ENCODE data around the gene POLR3E. TPM values are rescaled to one million over a fixed set of nuclear protein-coding genes. Genes with fewer than 3 reads are reported as not detected.

Gene POLR3E
- total RNA-seq, 1 donor from 2014 or later: 91.3 TPM

GRCh38 chr16:22330326-22330725, 33.1 kb downstream of the POLR3E start:
- Mint-ChIP-seq H3K9me3 (peaks cover 2% of the 10 kb centered on the region), H3K27me3 (ENCODE audit: insufficient read depth, low read depth) (no peaks in the 10 kb centered on the region), H3K4me3 (no peak overlapping the region), H3K36me3 (peaks cover 30% of the 10 kb centered on the region), H3K27ac (no peak overlapping the region), H3K4me1 (no peaks in the 10 kb centered on the region)
- Histone ChIP-seq H3K9ac (no peak overlapping the region), H3F3A (ENCODE audit: low read depth) (peaks cover 3% of the 10 kb centered on the region), H2AFZ (replicated peaks) (no peak overlapping the region), H3K36me3 (peaks cover 16% of the 10 kb centered on the region), H3K9me3 (ENCODE audit: low read depth) (no peaks in the 10 kb centered on the region), H4K20me1 (ENCODE audit: low read depth) (peaks cover 3% of the 10 kb centered on the region), H3K79me2 (ENCODE audit: low read depth) (no peaks in the 10 kb centered on the region), H3K4me2 (no peak overlapping the region), H3K4me1 (no peaks in the 10 kb centered on the region), H3K27ac (no peak overlapping the region), H3K27me3 (no peaks in the 10 kb centered on the region), H3K4me3 (no peak overlapping the region)
- no peak for TF ChIP-seq EZH2phosphoT487 (IDR thresholded peaks at IDR 0.05)
- no peak for TF ChIP-seq EZH2 (IDR thresholded peaks at IDR 0.05)
- TF ChIP-seq, protein P1, sequence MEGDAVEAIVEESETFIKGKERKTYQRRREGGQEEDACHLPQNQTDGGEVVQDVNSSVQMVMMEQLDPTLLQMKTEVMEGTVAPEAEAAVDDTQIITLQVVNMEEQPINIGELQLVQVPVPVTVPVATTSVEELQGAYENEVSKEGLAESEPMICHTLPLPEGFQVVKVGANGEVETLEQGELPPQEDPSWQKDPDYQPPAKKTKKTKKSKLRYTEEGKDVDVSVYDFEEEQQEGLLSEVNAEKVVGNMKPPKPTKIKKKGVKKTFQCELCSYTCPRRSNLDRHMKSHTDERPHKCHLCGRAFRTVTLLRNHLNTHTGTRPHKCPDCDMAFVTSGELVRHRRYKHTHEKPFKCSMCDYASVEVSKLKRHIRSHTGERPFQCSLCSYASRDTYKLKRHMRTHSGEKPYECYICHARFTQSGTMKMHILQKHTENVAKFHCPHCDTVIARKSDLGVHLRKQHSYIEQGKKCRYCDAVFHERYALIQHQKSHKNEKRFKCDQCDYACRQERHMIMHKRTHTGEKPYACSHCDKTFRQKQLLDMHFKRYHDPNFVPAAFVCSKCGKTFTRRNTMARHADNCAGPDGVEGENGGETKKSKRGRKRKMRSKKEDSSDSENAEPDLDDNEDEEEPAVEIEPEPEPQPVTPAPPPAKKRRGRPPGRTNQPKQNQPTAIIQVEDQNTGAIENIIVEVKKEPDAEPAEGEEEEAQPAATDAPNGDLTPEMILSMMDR (IDR thresholded peaks at IDR 0.05): no peak
- no peak for DNase-seq (ENCODE audit: low spot score)

DNA sequence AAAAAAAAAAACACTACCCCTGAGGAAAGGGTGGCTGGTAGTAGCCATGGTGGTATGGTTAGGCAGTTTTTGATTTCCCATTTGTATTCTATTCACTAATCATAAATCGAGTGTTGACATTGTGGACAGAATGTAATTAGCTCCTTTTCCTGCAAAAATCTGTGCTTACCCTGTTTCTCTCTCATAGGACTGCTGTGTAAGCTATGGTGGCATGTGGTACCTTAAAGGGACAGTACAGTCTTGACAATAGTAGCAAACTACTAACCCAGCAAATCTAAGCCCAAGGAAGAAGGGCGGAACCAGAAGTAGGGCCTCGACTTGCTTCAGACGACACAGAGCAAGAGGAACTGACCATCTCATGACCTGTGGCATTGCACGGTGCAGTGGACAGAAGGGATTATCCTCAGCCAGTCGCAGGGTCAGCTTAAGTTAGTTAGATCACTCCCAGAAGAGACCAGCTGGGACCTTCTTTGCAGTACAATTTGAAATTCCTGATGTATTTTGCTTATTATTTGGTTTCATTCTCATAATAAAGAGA, 36.3 kb downstream of the POLR3E start:
- no peaks in the 10 kb centered on the region for H3K27me3 ChIP-seq
- H3K4me1 ChIP-seq: no peaks in the 10 kb centered on the region
- Mint-ChIP-seq H3K36me3 (peaks cover 44% of the 10 kb centered on the region), H3K9me3 (peaks cover 21% of the 10 kb centered on the region), H3K27ac (no peak overlapping the region), H3K27me3 (ENCODE audit: insufficient read depth, low read depth) (no peaks in the 10 kb centered on the region), H3K4me3 (no peak overlapping the region), H3K4me1 (no peaks in the 10 kb centered on the region)
- H3K9ac ChIP-seq: no peak overlapping the region
- H3K36me3 ChIP-seq: peaks cover 23% of the 10 kb centered on the region
- no peak overlapping the region for H3K27ac ChIP-seq
- H3K79me2 ChIP-seq (ENCODE audit: low read depth): no peaks in the 10 kb centered on the region
- H3F3A ChIP-seq (ENCODE audit: low read depth): peaks cover 3% of the 10 kb centered on the region
- no peak for DNase-seq (ENCODE audit: low spot score)
- H2AFZ ChIP-seq (replicated peaks): no peak overlapping the region
- no peak overlapping the region for H3K4me3 ChIP-seq
- H3K9me3 ChIP-seq (ENCODE audit: low read depth): peaks cover 9% of the 10 kb centered on the region
- no peak overlapping the region for H3K4me2 ChIP-seq
- H4K20me1 ChIP-seq (ENCODE audit: low read depth): peaks cover 3% of the 10 kb centered on the region
- TF ChIP-seq EZH2 (IDR thresholded peaks at IDR 0.05) (no peak), EZH2phosphoT487 (IDR thresholded peaks at IDR 0.05) (no peak)
- TF ChIP-seq, protein P1 (IDR thresholded peaks at IDR 0.05): no peak

DNA sequence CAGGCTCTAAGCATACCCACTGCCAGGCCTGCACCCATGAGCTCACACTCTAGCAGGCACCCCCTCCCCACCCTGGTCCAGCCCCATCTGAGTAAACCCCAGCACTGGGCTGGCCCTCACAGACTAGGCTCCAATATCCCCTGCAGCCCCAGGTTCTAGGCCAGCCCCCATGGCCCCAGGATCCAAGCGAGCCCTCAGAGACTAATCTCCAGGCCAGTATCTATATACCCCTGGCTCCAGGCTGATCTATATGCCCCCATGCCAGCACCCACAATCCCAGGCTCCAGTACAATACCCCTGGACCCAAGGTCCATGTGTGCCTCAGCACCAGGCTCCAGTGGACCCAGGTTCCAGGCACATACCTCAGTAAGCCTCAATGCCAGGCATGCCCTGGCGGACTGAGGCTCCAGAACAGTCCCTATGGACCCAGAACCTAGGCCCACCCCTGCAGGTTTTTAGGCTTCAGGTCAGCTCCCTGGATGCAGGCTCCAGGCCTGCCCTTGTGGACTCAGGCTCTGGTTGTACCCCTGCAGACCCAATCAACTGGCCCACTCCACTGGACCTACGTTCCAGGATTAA, 38.5 kb downstream of the POLR3E start:
- Histone ChIP-seq H2AFZ (replicated peaks) (no peak overlapping the region), H3K4me2 (no peak overlapping the region), H3K79me2 (ENCODE audit: low read depth) (no peaks in the 10 kb centered on the region), H3K9me3 (ENCODE audit: low read depth) (peaks cover 9% of the 10 kb centered on the region), H3K36me3 (peaks cover 23% of the 10 kb centered on the region), H3K4me1 (no peaks in the 10 kb centered on the region), H3K4me3 (no peak overlapping the region), H3K27ac (no peak overlapping the region), H4K20me1 (ENCODE audit: low read depth) (no peaks in the 10 kb centered on the region), H3F3A (ENCODE audit: low read depth) (peaks cover 3% of the 10 kb centered on the region), H3K9ac (no peak overlapping the region), H3K27me3 (no peaks in the 10 kb centered on the region)
- Mint-ChIP-seq H3K36me3 (peaks cover 56% of the 10 kb centered on the region), H3K4me1 (no peaks in the 10 kb centered on the region), H3K27me3 (ENCODE audit: insufficient read depth, low read depth) (no peaks in the 10 kb centered on the region), H3K27ac (no peak overlapping the region), H3K4me3 (no peak overlapping the region), H3K9me3 (peaks cover 37% of the 10 kb centered on the region)
- no peak for DNase-seq (ENCODE audit: low spot score)
- TF ChIP-seq EZH2phosphoT487 (IDR thresholded peaks at IDR 0.05): no peak
- TF ChIP-seq, protein P1 (IDR thresholded peaks at IDR 0.05): no peak
- TF ChIP-seq EZH2 (IDR thresholded peaks at IDR 0.05): no peak

Measured in neural progenitor cell (in vitro differentiated cells).